Raji (cell line): ENCODE measurements around the gene MAPKAPK2.
A peak's percentile ranks its signal among the peaks of the same experiment; 100 is the strongest.

Experiments used
- POLR2A ChIP-seq: IDR thresholded peaks from 2 replicates; pipeline ENCODE4 v1.6.1; 2011; ENCODE audit warnings: low read depth, low read length, control low read depth; ENCODE audit not compliant: insufficient read depth

MAPKAPK2 gene

GRCh38 chr1:206668874-206669410, 15.8 kb upstream of the MAPKAPK2 start:
- TF ChIP-seq POLR2A: no peak

- TF ChIP-seq POLR2A: no peak
Measured at GRCh38 chr1:206672011-206672688, 12.6 kb upstream of the MAPKAPK2 start.

- TF ChIP-seq POLR2A: no peak
Measured at GRCh38 chr1:206672844-206673758, 11.6 kb upstream of the MAPKAPK2 start.

GRCh38 chr1:206674236-206674635, 10.5 kb upstream of the MAPKAPK2 start:
- no peak for TF ChIP-seq POLR2A

GRCh38 chr1:206674745-206675175, 9.9 kb upstream of the MAPKAPK2 start:
- no peak for TF ChIP-seq POLR2A

GRCh38 chr1:206676499-206676898, 8.2 kb upstream of the MAPKAPK2 start:
- TF ChIP-seq POLR2A: no peak

GRCh38 chr1:206678490-206678889, 6.2 kb upstream of the MAPKAPK2 start:
- TF ChIP-seq POLR2A: no peak

- no peak for TF ChIP-seq POLR2A
Measured at GRCh38 chr1:206679738-206680211, 4.9 kb upstream of the MAPKAPK2 start.

GRCh38 chr1:206680279-206680678, 4.4 kb upstream of the MAPKAPK2 start:
- no peak for TF ChIP-seq POLR2A

- no peak for TF ChIP-seq POLR2A
Measured at GRCh38 chr1:206681359-206681758, 3.3 kb upstream of the MAPKAPK2 start.

GRCh38 chr1:206682111-206682510, 2.6 kb upstream of the MAPKAPK2 start:
- TF ChIP-seq POLR2A: no peak

GRCh38 chr1:206683313-206683712, 1.4 kb upstream of the MAPKAPK2 start:
- no peak for TF ChIP-seq POLR2A

GRCh38 chr1:206684003-206684402, 702 bp upstream of the MAPKAPK2 start:
- TF ChIP-seq POLR2A: no peak

GRCh38 chr1:206685334-206685768, 646 bp downstream of the MAPKAPK2 start:
- TF ChIP-seq POLR2A: no peak

- no peak for TF ChIP-seq POLR2A
Measured at GRCh38 chr1:206685769-206686477, 1.2 kb downstream of the MAPKAPK2 start.

- TF ChIP-seq POLR2A: 0 out of 2 replicates have a peak, but pooled peaks have one; percentile 25
Measured at GRCh38 chr1:206686478-206687249, 2.0 kb downstream of the MAPKAPK2 start.
